GM18951 (cell line): Measurements from ENCODE around the gene HLA-G.

Source experiments
- POLR2A ChIP-seq: IDR thresholded peaks from 4 replicates; pipeline ENCODE4 v1.6.1; 2011; ENCODE audit warnings: mild to moderate bottlenecking; ENCODE audit not compliant: insufficient read length, insufficient read depth; ENCODE audit errors: extremely low read depth
- in situ Hi-C: fragments of 300-500 bp; cut with MboI; formaldehyde crosslinking; loops from one replicate; pipeline ENCODE4 v1.12.0; 2022; ENCODE audit warnings: low sequenced_read_pairs, mixed read lengths, inconsistent platforms; ENCODE audit not compliant: unreplicated experiment

Gene HLA-G

DNA sequence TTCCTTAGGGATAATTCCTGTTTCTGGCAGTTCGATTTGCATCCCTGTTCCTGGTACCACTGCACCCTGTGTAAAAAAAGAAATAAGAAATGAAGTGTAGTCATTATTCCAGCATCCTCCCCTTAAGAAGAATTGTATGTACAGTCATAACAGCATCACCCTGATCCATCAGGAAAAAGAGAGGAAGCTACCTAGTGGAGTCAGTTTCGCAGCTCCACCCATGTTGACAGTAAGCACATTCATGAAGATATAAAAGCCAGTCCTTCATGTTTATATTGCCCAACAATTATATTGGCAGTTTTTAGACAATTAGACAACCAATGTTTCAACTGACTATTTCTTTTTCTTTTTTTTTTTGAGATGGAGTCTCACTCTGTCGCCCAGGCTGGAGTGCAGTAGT, 21.2 kb upstream of the HLA-G start:
- in situ Hi-C loops = no loop called here
- TF ChIP-seq POLR2A = no peak

DNA sequence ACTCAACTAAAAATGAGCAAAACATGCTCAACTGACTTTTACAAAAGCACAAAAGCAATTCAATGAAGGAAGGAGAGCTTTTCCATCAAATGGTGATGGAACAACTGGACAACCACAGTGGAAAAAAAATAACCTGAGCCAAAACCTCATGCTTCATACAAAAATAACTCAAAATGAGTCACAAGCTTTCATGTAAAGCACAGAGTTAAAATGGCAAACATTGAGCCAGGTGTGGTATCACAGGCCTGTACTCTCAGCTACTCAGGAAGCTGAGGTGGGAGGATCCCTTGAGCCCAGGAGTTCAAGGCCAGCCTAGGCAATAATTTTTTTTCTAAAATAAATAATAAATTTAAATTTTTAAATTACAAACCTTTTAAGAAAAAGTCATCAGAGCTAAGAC, 18.4 kb upstream of the HLA-G start:
- TF ChIP-seq POLR2A = no peak
- in situ Hi-C loops = no loop called here

DNA sequence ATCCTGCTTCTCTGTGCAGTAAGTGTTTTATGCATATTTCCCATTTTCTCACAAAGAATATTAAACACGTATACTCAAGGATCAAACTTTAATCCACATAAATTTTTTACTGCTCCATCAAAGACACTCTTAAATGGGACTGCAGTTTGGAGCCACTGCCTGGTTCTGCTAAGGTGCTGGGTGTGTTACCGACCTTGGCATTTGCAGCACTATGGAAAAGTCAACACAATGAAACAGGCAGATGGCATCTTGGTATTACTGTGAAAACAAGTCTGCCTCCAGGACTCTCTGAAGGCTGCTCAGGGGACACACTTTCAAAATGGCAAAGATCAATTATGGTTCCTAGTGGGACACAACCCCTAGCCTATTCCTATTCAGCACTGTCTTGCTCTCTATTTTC, 17.3 kb upstream of the HLA-G start:
- in situ Hi-C loops = no loop called here

DNA sequence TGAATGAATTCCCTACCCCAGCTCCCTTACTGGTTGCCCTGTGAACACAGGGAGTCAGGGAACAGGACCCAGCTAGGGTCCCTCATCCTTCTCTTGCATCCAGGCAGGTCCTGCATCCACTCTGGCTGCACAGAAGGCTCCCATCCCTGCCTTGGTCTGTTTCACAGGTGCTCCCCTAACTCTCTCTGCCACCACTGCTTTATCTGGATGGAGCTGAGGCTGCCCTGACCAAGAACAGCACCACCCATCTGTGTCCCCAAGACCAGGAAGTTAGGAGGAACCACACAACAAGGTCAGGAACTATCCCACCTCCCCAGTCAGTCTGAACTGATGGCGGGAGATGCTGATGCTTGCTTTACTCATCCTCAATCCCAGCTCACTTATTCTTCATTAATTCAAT, 16.2 kb upstream of the HLA-G start:
- no peak for TF ChIP-seq POLR2A

More for the DNA sequence above, 17.3 kb upstream of the HLA-G start:
- no peak for TF ChIP-seq POLR2A

DNA sequence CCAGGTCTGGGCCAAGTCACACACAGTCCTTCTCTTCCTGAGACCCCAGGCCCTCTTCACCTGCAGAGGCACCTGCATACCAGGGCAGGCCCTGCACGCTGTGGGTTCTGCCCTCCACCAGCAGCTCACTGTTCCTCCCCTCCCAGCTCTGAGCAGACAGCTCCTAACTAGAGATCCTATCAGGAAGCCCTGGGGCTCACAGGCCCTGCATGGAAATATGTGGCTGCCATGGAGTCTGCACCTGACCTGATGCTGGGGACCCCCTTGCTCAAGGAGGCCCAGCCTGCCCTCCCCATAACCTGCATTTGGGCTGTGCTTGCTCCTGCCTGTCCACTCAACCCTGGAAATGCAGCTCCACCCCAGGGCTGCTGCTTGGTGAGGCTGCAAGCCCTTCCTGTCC, 14.6 kb upstream of the HLA-G start:
- in situ Hi-C loops = no loop called here
- TF ChIP-seq POLR2A = no peak

More for the DNA sequence above, 16.2 kb upstream of the HLA-G start:
- in situ Hi-C loops = no loop called here

DNA sequence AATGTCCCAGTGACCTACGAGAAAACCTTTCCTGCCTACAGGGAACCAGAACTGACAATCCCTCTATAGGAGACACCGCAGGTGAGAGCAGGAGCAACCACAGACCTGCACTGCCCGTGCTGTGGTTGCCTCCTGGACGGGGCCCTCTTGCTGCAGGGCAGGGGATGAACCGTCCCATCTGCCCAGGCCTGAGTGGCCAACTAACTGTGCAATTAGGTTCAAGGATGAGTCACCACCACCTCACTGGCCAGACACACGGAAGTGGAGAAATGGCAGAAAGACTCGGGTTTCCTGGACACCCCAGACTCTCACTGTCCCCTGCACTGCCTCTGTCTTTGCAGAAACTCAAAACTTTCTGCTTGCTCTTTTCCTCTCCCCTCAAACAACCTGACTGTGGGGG, 13.8 kb upstream of the HLA-G start:
- TF ChIP-seq POLR2A = no peak

DNA sequence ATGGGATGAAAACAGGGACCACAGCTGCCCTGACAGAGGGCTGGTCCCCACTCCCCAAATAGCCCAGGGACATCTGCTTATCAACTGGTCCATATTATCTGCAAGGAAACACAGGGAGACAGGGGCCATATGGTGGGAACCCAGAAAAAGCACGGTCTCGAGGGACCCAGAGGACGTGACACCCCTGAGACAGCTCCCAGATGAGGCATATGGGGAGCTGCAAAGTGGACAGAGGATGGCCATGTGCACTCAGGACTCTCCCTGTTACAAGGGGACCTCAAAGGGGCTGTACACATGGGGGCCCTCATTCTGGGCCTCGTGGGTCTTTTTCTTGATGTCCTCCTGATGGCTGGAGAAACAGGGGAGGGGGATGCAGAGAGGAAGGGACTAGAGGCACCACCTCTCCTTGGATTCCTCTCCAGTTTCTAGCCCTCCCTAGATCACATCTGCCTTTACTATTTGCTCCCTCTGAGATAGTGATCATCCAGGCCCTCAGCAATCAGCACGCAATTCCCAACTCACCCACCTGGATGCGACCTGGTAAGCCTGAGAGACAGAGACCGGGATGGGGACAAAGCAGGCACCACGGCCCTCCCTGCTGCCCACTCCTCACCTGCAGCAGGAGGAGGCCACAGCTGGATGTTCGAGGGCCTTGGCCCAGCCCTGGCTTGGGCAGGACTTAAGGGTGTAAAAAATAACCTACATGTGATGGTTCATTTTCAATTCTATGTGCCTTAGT, 13.1 kb upstream of the HLA-G start:
- in situ Hi-C loops = no loop called here
- no peak for TF ChIP-seq POLR2A

More for the DNA sequence above, 13.8 kb upstream of the HLA-G start:
- in situ Hi-C loops = no loop called here

DNA sequence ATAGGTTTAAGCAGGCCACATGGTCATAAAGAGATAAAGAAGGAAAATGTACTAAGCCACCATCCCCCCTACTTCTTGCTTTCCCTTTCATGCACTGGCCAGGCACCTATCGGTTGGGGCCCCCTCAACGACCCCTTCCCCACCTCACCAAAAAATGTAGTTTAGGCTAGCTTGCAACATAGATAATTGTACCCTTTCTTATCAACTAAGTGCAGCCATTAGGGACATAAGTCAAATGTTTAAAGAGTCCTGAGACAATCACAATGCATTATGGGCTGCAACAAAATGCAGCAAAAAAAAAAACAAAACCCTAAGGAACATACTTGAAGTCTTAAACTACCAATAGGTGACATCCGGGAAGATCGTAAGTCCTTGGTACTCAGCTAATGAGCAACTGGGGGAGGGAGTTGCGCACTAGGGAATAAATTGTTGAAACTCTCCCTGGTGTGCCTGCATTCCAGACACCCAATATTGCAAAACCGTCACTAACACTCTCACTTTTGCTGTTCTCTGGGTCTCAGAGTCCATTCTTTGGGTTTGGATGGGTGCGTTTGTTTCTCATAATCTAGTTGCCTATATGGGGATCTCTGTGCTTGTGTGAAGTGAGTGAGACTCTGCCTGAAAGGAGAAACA, 12.4 kb upstream of the HLA-G start:
- no peak for TF ChIP-seq POLR2A
- in situ Hi-C loops = no loop called here

DNA sequence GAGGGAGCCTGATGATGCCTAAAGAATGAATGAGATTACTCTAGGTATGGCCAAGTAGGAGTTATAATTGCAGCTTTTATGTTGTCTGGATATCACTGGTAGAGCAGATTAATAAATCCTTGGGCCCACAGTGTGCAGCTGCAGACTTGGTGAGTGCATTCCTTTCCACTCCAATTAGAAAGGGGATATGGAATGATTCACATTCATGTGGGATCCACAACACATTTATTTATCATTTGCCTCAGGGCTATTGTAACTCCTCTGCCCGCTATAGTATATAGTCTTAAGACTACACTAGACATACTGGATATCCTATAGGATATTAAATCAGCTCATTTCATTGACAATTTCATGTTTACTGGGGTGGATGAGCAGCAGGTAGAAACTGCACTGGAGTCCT, 11.6 kb upstream of the HLA-G start:
- TF ChIP-seq POLR2A = no peak
- in situ Hi-C loops = no loop called here

DNA sequence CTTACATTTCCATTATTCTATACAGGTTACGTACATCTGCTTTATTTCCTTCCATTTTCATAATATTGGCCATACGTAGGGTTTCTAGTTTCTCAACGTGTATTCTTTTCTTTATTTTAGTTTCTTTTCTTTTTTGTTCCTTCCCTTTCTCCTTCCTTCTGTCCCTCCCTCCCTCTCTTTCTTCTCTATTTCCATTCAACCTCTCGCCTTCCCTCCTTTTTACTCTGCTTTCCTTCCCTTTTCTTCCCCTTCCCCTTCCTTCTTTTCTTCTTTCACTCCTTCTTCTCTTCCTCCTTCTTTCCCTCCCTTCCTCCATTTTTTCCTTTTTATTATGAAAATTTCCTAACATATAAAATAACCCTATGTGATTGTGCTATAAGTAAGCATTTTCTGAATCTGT, 8.7 kb upstream of the HLA-G start:
- in situ Hi-C loops = no loop called here

DNA sequence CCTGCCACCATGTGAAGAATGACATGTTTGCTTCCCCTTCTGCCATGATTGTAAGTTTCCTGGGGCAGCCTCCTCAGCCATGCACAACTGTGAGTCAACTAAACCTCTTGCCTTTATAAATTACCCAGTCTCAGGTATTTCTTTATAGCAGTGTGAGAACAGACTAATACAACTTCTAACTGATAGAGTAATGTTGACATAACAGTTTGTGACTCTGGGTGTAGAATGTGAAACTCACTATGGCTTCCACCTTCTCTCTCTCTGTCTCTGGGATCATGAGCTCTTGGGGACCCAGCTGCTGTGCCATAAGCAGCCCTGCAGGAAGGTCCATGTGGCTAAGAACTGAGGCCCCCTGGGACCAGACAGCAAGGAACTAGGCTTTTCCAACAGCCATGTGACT, 3.5 kb upstream of the HLA-G start:
- no peak for TF ChIP-seq POLR2A
- in situ Hi-C loops = no loop called here

More for the DNA sequence above, 8.7 kb upstream of the HLA-G start:
- no peak for TF ChIP-seq POLR2A

DNA sequence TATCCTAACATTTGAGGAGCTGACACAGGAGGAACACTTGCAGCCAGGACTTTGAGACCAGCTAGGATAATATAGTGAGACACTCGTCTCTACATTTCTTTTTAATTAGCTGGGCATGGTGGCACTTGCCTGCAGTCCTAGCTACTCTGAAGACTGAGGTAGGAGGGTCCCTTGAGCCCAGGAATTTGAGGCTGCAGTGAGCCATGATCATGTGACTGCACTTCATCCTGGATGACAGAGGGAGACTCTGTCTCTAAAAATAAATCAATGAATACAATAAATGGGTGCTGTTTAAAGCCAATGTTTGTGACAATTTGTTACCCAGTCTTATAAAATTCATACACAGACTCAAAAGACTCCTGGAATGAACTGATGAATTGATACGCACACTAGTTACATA, 1.8 kb upstream of the HLA-G start:
- in situ Hi-C loops = no loop called here
- TF ChIP-seq POLR2A = no peak

DNA sequence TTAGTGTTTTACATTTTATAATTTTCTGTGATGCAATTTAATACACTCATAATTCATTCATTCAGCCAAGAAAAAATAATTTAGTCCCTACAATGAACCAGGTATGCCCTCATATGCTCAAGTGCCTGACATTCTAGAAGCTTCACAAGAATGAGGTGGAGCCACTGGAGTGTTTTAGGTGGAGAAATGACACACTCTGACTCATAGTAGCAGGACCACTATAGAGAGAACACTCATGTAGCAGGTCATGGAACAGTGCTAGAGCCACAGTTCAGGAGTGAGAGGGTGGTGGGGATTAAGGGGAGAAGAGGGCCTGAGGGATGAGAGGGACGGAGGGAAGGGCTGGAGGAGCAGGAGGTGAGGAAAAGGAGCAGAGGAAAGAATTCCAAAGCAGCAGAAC, 1.4 kb upstream of the HLA-G start:
- in situ Hi-C loops = no loop called here
- TF ChIP-seq POLR2A = no peak

DNA sequence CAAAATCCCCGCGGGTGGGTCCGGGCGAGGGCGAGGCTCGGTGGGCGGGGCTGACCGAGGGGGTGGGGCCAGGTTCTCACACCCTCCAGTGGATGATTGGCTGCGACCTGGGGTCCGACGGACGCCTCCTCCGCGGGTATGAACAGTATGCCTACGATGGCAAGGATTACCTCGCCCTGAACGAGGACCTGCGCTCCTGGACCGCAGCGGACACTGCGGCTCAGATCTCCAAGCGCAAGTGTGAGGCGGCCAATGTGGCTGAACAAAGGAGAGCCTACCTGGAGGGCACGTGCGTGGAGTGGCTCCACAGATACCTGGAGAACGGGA, 809 bp downstream of the HLA-G start:
- no peak for TF ChIP-seq POLR2A
- in situ Hi-C loops = no loop called here
